GM12878 (cell line): Measurements from ENCODE around the gene MTFR2. TPM values are rescaled to one million over a fixed set of nuclear protein-coding genes. Genes with fewer than 3 reads are reported as not detected.

Source experiments
- ATAC-seq: fragments of 200-7000 bp; cut with Tn5 transposase; 3 replicates; pipeline ENCODE4 v1.9.1; 2020; ENCODE audit warnings: mild to moderate bottlenecking, moderate library complexity
- BruUV-seq: library from RNA; stranded (reverse); fragments of 400-500 nt; replicated peaks from 2 replicates; lab custom pipeline; 2021; lab: Mats Ljungman, UMichigan
- CTCF ChIA-PET: fragments of 300-600 bp; sonication (Branson Sonifier 250); formaldehyde crosslinking; extraction: SDS; loops from one replicate; lab custom pipeline; 2021; ENCODE audit warnings: inconsistent platforms; lab: Yijun Ruan, JAX
- POLR2A ChIA-PET: fragments of 350-600 bp; formaldehyde crosslinking; extraction: SDS; loops from one replicate; lab custom pipeline; 2021; ENCODE audit warnings: inconsistent platforms; lab: Charles Lee
- RAD21 ChIA-PET: fragments of 300-600 bp; sonication (Branson Sonifier 250); formaldehyde crosslinking; loops from one replicate; lab custom pipeline; 2023; ENCODE audit warnings: antibody characterized with exemption; ENCODE audit not compliant: unreplicated experiment; lab: Charles Lee
- SMC1A ChIA-PET: fragments of 300-600 bp; sonication (Branson Sonifier 250); formaldehyde crosslinking; loops from one replicate; lab custom pipeline; 2023; ENCODE audit not compliant: unreplicated experiment, uncharacterized antibody; lab: Charles Lee
- DNase-seq: peaks from one replicate; pipeline ENCODE4 v3.0.0-alpha.2; 2011; ENCODE audit warnings: low read depth, low spot score
- FAIRE-seq: peaks from 3 replicates; lab custom pipeline; 2011; peaks lifted over from hg19 to GRCh38; lab: Jason Lieb, UNC
- H2AFZ ChIP-seq: 2 replicates; pipeline ENCODE4 v1.6.0; 2011; ENCODE audit warnings: low read depth, low read length, control low read depth; ENCODE audit not compliant: control insufficient read depth
- H3K27ac ChIP-seq: 2 replicates; pipeline ENCODE4 v1.5.1; 2011; ENCODE audit warnings: control low read depth; ENCODE audit not compliant: control insufficient read depth, insufficient read depth
- H3K27me3 ChIP-seq, 2 experiments: replicated peaks in 1 of 2; 2 replicates each; pipeline versions ENCODE4 v1.6.0 to v1.6.1; 2011; ENCODE audit warnings: low read length in 1 of 2; ENCODE audit not compliant: control insufficient read depth in 2 of 2, insufficient read depth in 2 of 2
- H3K36me3 ChIP-seq, 2 experiments: 2 replicates each; pipeline ENCODE4 v1.5.1; 2011; ENCODE audit warnings: low read length in 1 of 2; ENCODE audit not compliant: control insufficient read depth in 2 of 2, insufficient read depth in 2 of 2
- H3K4me1 ChIP-seq: 2 replicates; pipeline ENCODE4 v1.6.1; 2011; ENCODE audit warnings: mild to moderate bottlenecking, low read length, moderate library complexity, mixed read lengths; ENCODE audit not compliant: control insufficient read depth, insufficient read depth
- H3K4me2 ChIP-seq: 2 replicates; pipeline ENCODE4 v1.6.0; 2011; ENCODE audit warnings: control low read depth; ENCODE audit not compliant: control insufficient read depth, insufficient read depth
- H3K4me3 ChIP-seq: fragments of 200-600 bp; sonication (generic); 2 replicates; pipeline ENCODE4 v1.5.1; 2016
- H3K79me2 ChIP-seq: 2 replicates; pipeline ENCODE4 v1.6.0; 2011; ENCODE audit warnings: low read length; ENCODE audit not compliant: control insufficient read depth, insufficient read depth
- H3K9ac ChIP-seq: 2 replicates; pipeline ENCODE4 v1.8.0; 2011; ENCODE audit warnings: low read length, control low read depth, mixed read lengths; ENCODE audit not compliant: control insufficient read depth, insufficient read depth
- H3K9me3 ChIP-seq: replicated peaks from 3 replicates; pipeline ENCODE4 v1.5.1; 2011; ENCODE audit warnings: mild to moderate bottlenecking, low read length; ENCODE audit not compliant: control insufficient read depth, insufficient read depth
- H4K20me1 ChIP-seq: 2 replicates; pipeline ENCODE4 v1.6.0; 2011; ENCODE audit not compliant: control insufficient read depth, insufficient read depth
- BMI1 ChIP-seq: fragments of 450-650 bp; IDR thresholded peaks from 2 replicates; pipeline ENCODE4 v1.6.1; 2016; ENCODE audit warnings: mild to moderate bottlenecking, moderate library complexity, borderline replicate concordance
- CBX3 ChIP-seq: fragments of 200-600 bp; sonication (generic); IDR thresholded peaks from 2 replicates; pipeline ENCODE4 v1.6.1; 2016; ENCODE audit warnings: low read depth, borderline replicate concordance
- CTCF ChIP-seq, 3 experiments: IDR thresholded peaks in 2 of 3; conservative IDR thresholded peaks in 1 of 3; 2 replicates each; pipeline ENCODE4 v1.5.1; 2011; ENCODE audit warnings: low read depth in 3 of 3, low read length in 3 of 3, mild to moderate bottlenecking in 3 of 3, control low read depth in 2 of 3, moderate library complexity in 2 of 3, inconsistent platforms in 1 of 3, mixed read lengths in 1 of 3; ENCODE audit not compliant: control insufficient read depth in 2 of 3, insufficient read depth in 1 of 3; ENCODE audit errors: extremely low read depth in 1 of 3
- EGR1 ChIP-seq, 2 experiments: IDR thresholded peaks; 1 replicate in 1 of 2; 2 replicates in 1 of 2; pipeline ENCODE4 v1.6.1; 2011 to 2012; ENCODE audit warnings: low read depth in 2 of 2, low read length in 2 of 2, borderline replicate concordance in 1 of 2, mild to moderate bottlenecking in 1 of 2, moderate library complexity in 1 of 2
- EP300 ChIP-seq, 2 experiments: fragments of 150-350 bp in 1 of 2; IDR thresholded peaks; 2 replicates each; pipeline ENCODE4 v1.6.1; 2011 to 2012; ENCODE audit warnings: low read depth in 2 of 2, low read length in 2 of 2, borderline replicate concordance in 1 of 2, improper control_type of control experiment in 1 of 2, inconsistent platforms in 1 of 2; ENCODE audit not compliant: control insufficient read depth in 1 of 2
- NBN ChIP-seq: fragments of 450-650 bp; IDR thresholded peaks from 2 replicates; pipeline ENCODE4 v1.6.1; 2016
- NR2C1 ChIP-seq: fragments of 450-650 bp; IDR thresholded peaks from 2 replicates; pipeline ENCODE4 v1.6.1; 2017; ENCODE audit warnings: antibody characterized with exemption, mild to moderate bottlenecking, moderate library complexity
- RFX5 ChIP-seq: IDR thresholded peaks from 2 replicates; pipeline ENCODE4 v1.6.1; 2011; ENCODE audit warnings: low read depth, low read length, improper control_type of control experiment
- RUNX3 ChIP-seq: IDR thresholded peaks from 2 replicates; pipeline ENCODE4 v1.6.1; 2012; ENCODE audit warnings: low read length, inconsistent platforms
- SIX5 ChIP-seq: IDR thresholded peaks from 2 replicates; pipeline ENCODE4 v1.6.1; 2011; ENCODE audit warnings: mild to moderate bottlenecking, low read depth, low read length, moderate library complexity; ENCODE audit not compliant: severe bottlenecking
- TARDBP ChIP-seq: IDR thresholded peaks from 2 replicates; pipeline ENCODE4 v1.6.1; 2016; ENCODE audit warnings: borderline replicate concordance
- ZBTB40 ChIP-seq: fragments of 450-650 bp; IDR thresholded peaks from 2 replicates; pipeline ENCODE4 v1.6.1; 2016; ENCODE audit warnings: mild to moderate bottlenecking, moderate library complexity, borderline replicate concordance
- ZNF207 ChIP-seq: fragments of 450-650 bp; IDR thresholded peaks from 2 replicates; pipeline ENCODE4 v1.6.1; 2014; ENCODE audit warnings: antibody characterized with exemption, mild to moderate bottlenecking, borderline replicate concordance
- WGBS: methylation state at CpG from one replicate; pipeline ENCODE4 v1.1.6; 2016; ENCODE audit warnings: low lambda C conversion rate; ENCODE audit not compliant: insufficient replicate concordance, insufficient coverage; ENCODE audit errors: missing lambda C conversion rate; 5-methylcytosine and 5-hydroxymethylcytosine counted together
- in situ Hi-C: fragments of 300-500 bp; cut with MboI; formaldehyde crosslinking; loops from 9 replicates; pipeline ENCODE4 v1.14.3; 2018; ENCODE audit warnings: mixed read lengths
- intact Hi-C: fragments of 100-400 bp; cut with micrococcal nuclease; formaldehyde crosslinking; loops from one replicate; pipeline ENCODE4 v1.14.2; 2022; ENCODE audit not compliant: unreplicated experiment
- polyA plus RNA-seq, 11 experiments: library from polyadenylated mRNA; depleted of rRNA in 4 of 11; unstranded in 6 of 11; stranded (reverse) in 5 of 11; fragments of >200 nt; fragmentation: Nextera tagmentation in 4 of 11; fragmentation: Illumina TruSeq in 1 of 11; extraction: Ambion mirVana in 4 of 11; extraction: Trizol in 1 of 11; gene quantifications; 1 replicate in 1 of 11; 2 replicates in 10 of 11; pipeline versions ENCODE4 v1.2.1 to v1.2.3, GENCODE V29; 2011 to 2016; ENCODE audit warnings: inconsistent platforms in 2 of 11, missing spikeins in 2 of 11, low read depth in 1 of 11
- total RNA-seq, 4 experiments: library from RNA; depleted of rRNA in 3 of 4; stranded (reverse); fragments of >200 nt in 3 of 4; fragmentation: Illumina TruSeq in 1 of 4; extraction: Trizol in 1 of 4; gene quantifications; 2 replicates each; pipeline versions ENCODE4 v1.2.1 to v1.2.3, GENCODE V29; 2013 to 2021
- TF ChIP-seq, protein P1 (sequence below): IDR thresholded peaks from 2 replicates; pipeline ENCODE4 v1.6.1; 2012; ENCODE audit warnings: low read depth, low read length, improper control_type of control experiment

Gene MTFR2
- total and polyA plus RNA-seq, 10 of the 15 experiments (the other 5 are each of a cell fraction or from before 2014, with no cell fraction given), result 7.3 to 33.5 (median 25.3) TPM

DNA sequence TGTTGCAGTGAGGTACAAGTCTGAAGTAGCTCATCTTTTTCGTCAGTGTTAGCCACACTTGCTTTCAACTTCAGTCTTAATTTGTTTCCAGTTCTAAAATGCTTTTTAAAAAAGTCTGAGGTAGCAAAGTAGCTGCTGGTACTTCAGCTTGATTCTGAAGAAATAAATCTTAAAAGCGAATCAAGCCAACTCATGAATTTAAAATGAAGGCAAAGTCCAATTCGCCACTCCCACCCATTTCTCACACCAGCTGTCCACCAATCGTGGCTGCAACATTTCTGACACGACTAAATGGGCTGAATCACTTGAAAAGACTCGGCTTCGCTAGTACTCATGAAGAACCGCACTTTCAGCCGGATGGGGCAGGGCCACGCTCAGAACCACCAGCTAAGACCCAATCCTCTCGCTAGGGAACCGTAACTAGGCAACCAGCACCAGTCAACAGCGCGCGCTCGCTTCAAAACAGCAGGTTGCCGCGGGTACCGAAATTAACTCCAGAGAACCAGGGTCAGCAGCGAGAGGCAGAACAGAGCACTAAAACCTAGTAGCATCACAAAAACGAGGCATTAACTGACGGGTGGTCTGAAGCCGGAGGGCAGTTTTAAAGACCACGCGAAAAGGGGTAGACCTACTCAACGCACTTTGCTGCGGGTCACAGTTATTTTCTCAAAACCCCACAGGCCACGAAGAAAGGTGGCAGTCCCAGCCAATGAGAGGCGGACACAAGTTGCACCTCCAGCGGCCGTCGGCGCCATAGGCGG, 38.6 kb upstream of the MTFR2 start:
- Histone ChIP-seq H3K27ac (peak overlapping the region; percentile 99), H3K9ac (peak overlapping the region; percentile 98), H3K4me3 (peak overlapping the region; percentile 67), H3K27me3 (no peaks in the 10 kb centered on the region), H2AFZ (no peak overlapping the region), H3K4me2 (peak overlapping the region; percentile 82), H3K36me3 (peaks cover 0 to 4% of the 10 kb centered on the region in 2 experiments; a peak in 1 of 4 replicates), H3K79me2 (peaks cover 61% of the 10 kb centered on the region), H4K20me1 (peaks cover 16% of the 10 kb centered on the region; the same call in 1 of the 2 replicates), H3K4me1 (peaks cover 10% of the 10 kb centered on the region; the same call in 1 of the 2 replicates), H3K9me3 (no peaks in the 10 kb centered on the region)
- under 1% methylated on average over 34 of the region's 34 CpGs for WGBS
- ATAC-seq, result peak; percentile 63
- peak; percentile 25 for DNase-seq
- ChIA-PET CTCF (interaction anchor here (1.1 to 2.5 kb wide), 5 partner anchors 19 to 62 kb away, joined by 3 to 9 read pairs (median 4); partner anchors contain the start of gene MTFR2), RAD21 (interaction anchor here (1.2 to 2.0 kb wide), 4 partner anchors 28 to 500 kb away, joined by 3 to 7 read pairs (median 6); partner anchors contain the start of gene MTFR2), SMC1A (interaction anchor here (1.0 to 2.2 kb wide), 7 partner anchors 19 to 1108 kb away, joined by 3 to 10 read pairs (median 3); partner anchors contain the start of genes MTFR2 and MYB), POLR2A (interaction anchor here (0.6 to 5.1 kb wide), 5 partner anchors 37 to 1041 kb away, joined by 3 to 59 read pairs (median 3); partner anchors contain the start of gene MTFR2)
- no TSS peak for BruUV-seq
- in situ Hi-C loops (loop anchor here (10.0 to 25.0 kb wide), 2 partner anchors 506 to 1276 kb away; partner anchors contain the start of gene MAP3K5), intact Hi-C loops (loop anchor here (2.0 kb wide), 1 partner anchor 38 kb away; the partner anchor contains the start of gene MTFR2)
- peak; percentile 35 for FAIRE-seq
- TF ChIP-seq SIX5 (no peak), EP300 (IDR thresholded peaks at IDR 0.05; ENCODE audit: borderline replicate concordance in 1 of 2, control insufficient read depth in 1 of 2, low read depth in 2 of 2, low read length in 2 of 2) (peak in 1 of 2 experiments; percentile 53; a peak in 1 of 4 replicates), RUNX3 (0 out of 2 replicates have a peak, but pooled peaks have one; percentile 13), NR2C1 (no peak), RFX5 (0 out of 2 replicates have a peak, but pooled peaks have one; percentile 9), CTCF (IDR thresholded peaks at IDR 0.05 in 2 of 3, conservative IDR thresholded peaks at IDR 0.05 in 1 of 3; ENCODE audit: control insufficient read depth in 2 of 3, extremely low read depth in 1 of 3, insufficient read depth in 1 of 3, low read depth in 3 of 3, low read length in 3 of 3) (peak; percentile 4 to 40 (median 38); a peak in 3 of 6 replicates), NBN (peak; percentile 15; the same call in 1 of the 2 replicates), ZNF207 (peak; percentile 47), ZBTB40 (peak; percentile 40; the same call in 1 of the 2 replicates), CBX3 (no peak), TARDBP (no peak), EGR1 (IDR thresholded peaks at IDR 0.05; ENCODE audit: borderline replicate concordance in 1 of 2, low read depth in 2 of 2, low read length in 2 of 2) (peak in 1 of 2 experiments; percentile 29; a peak in 1 of 3 replicates), BMI1 (peak; percentile 85)
- TF ChIP-seq, protein P1, sequence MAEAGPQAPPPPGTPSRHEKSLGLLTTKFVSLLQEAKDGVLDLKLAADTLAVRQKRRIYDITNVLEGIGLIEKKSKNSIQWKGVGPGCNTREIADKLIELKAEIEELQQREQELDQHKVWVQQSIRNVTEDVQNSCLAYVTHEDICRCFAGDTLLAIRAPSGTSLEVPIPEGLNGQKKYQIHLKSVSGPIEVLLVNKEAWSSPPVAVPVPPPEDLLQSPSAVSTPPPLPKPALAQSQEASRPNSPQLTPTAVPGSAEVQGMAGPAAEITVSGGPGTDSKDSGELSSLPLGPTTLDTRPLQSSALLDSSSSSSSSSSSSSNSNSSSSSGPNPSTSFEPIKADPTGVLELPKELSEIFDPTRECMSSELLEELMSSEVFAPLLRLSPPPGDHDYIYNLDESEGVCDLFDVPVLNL, result peak; percentile 83
